ENCODE measurements around the gene PDE3A.

DNA sequence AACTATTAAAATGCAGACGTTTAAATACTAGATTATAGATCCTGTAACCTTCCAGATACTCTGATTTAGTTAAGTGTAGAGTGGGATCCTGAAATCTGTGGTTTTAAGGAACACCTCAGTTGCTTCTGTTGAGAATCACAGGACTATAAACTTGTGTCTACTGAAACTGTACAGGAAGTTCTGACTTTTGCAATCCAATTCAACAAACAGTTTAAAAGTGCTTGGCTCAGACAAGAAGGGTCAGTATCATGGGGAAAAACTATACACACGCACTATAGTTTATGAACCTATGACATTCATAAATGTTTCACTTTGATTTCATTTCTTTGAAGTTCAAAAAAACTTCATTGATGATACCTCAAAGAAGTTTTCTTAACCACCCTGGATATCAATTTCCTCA is 13.8 kb downstream of the PDE3A start:
- TF ChIP-seq, protein P1, sequence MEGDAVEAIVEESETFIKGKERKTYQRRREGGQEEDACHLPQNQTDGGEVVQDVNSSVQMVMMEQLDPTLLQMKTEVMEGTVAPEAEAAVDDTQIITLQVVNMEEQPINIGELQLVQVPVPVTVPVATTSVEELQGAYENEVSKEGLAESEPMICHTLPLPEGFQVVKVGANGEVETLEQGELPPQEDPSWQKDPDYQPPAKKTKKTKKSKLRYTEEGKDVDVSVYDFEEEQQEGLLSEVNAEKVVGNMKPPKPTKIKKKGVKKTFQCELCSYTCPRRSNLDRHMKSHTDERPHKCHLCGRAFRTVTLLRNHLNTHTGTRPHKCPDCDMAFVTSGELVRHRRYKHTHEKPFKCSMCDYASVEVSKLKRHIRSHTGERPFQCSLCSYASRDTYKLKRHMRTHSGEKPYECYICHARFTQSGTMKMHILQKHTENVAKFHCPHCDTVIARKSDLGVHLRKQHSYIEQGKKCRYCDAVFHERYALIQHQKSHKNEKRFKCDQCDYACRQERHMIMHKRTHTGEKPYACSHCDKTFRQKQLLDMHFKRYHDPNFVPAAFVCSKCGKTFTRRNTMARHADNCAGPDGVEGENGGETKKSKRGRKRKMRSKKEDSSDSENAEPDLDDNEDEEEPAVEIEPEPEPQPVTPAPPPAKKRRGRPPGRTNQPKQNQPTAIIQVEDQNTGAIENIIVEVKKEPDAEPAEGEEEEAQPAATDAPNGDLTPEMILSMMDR (IDR thresholded peaks at IDR 0.05 in 2 of 3, conservative IDR thresholded peaks at IDR 0.05 in 1 of 3; ENCODE audit: control insufficient read depth in 2 of 3, extremely low read depth in 1 of 3, insufficient read depth in 1 of 3, low read depth in 3 of 3, low read length in 3 of 3) = no peak
- no peak for TF ChIP-seq ZNF274 (IDR thresholded peaks at IDR 0.05; ENCODE audit: insufficient read depth, insufficient read length)
